PC-9 (cell line): ENCODE data around the gene ORC3. TPM values are rescaled to one million over a fixed set of nuclear protein-coding genes. Genes with fewer than 3 reads are reported as not detected.

Experiments used
- BruUV-seq: library from RNA; stranded (reverse); fragments of 400-500 nt; replicated peaks from 2 replicates; lab custom pipeline; 2021; lab: Mats Ljungman, UMichigan
- CTCF ChIA-PET: fragments of 300-600 bp; sonication (Branson Sonifier 250); formaldehyde crosslinking; loops from one replicate; lab custom pipeline; 2022; ENCODE audit warnings: antibody characterized with exemption; lab: Charles Lee
- POLR2A ChIA-PET: fragments of 300-600 bp; sonication (Branson Sonifier 250); formaldehyde crosslinking; loops from one replicate; lab custom pipeline; 2022; ENCODE audit warnings: antibody characterized with exemption; ENCODE audit not compliant: unreplicated experiment; lab: Charles Lee
- DNase-seq, 2 experiments: peaks; one replicate each; pipeline versions ENCODE4 v3.0.0 to v3.0.0-alpha.2; 2015 to 2022; ENCODE audit warnings: mixed read lengths in 1 of 2
- H2AFZ ChIP-seq: fragments of 200-600 bp; sonication (generic); 2 replicates; pipeline ENCODE4 v1.8.1; 2017; ENCODE audit warnings: antibody characterized with exemption
- H3F3A ChIP-seq: fragments of 200-600 bp; sonication (generic); 2 replicates; pipeline ENCODE4 v1.8.1; 2017; ENCODE audit warnings: antibody characterized with exemption, mild to moderate bottlenecking, low read depth; ENCODE audit not compliant: insufficient read depth
- H3K27ac ChIP-seq: fragments of 200-600 bp; sonication (generic); 2 replicates; pipeline ENCODE4 v1.6.1; 2016; ENCODE audit warnings: mixed run types
- H3K27me3 ChIP-seq: fragments of 200-600 bp; sonication (generic); 2 replicates; pipeline ENCODE4 v1.6.1; 2016; ENCODE audit warnings: low read depth, mixed run types; ENCODE audit not compliant: insufficient read depth
- H3K36me3 ChIP-seq: fragments of 200-600 bp; sonication (generic); 2 replicates; pipeline ENCODE4 v1.6.1; 2016; ENCODE audit warnings: low read depth, mixed run types
- H3K4me1 ChIP-seq: fragments of 200-600 bp; sonication (generic); replicated peaks from 2 replicates; pipeline ENCODE4 v1.6.1; 2016; ENCODE audit warnings: mixed run types; ENCODE audit not compliant: insufficient read depth
- H3K4me2 ChIP-seq: fragments of 200-600 bp; sonication (generic); 2 replicates; pipeline ENCODE4 v1.6.1; 2017; ENCODE audit warnings: mixed run types
- H3K4me3 ChIP-seq: fragments of 200-600 bp; sonication (generic); 2 replicates; pipeline ENCODE4 v1.6.1; 2016; ENCODE audit warnings: mixed run types
- H3K79me2 ChIP-seq: fragments of 200-600 bp; sonication (generic); 2 replicates; pipeline ENCODE4 v1.6.1; 2017; ENCODE audit warnings: low read depth, mixed run types
- H3K9me2 ChIP-seq: fragments of 200-600 bp; sonication (generic); 2 replicates; pipeline ENCODE4 v1.8.1; 2017; ENCODE audit warnings: mild to moderate bottlenecking; ENCODE audit not compliant: insufficient read depth
- H3K9me3 ChIP-seq: fragments of 200-600 bp; sonication (generic); 2 replicates; pipeline ENCODE4 v1.8.1; 2016; ENCODE audit warnings: low read depth; ENCODE audit not compliant: insufficient read depth
- H4K20me1 ChIP-seq: fragments of 200-600 bp; sonication (generic); 2 replicates; pipeline ENCODE4 v1.8.1; 2017; ENCODE audit not compliant: insufficient read depth
- EZH2 ChIP-seq: fragments of 200-600 bp; sonication (generic); IDR thresholded peaks from 2 replicates; pipeline ENCODE4 v1.8.0; 2017; ENCODE audit warnings: antibody characterized with exemption, low read depth
- intact Hi-C: fragments of 100-400 bp; cut with micrococcal nuclease; formaldehyde crosslinking; loops from one replicate; pipeline ENCODE4 v1.10.0; 2022; ENCODE audit not compliant: unreplicated experiment
- total RNA-seq: library from RNA; stranded (reverse); gene quantifications from 2 replicates; pipeline ENCODE4 v1.2.3, GENCODE V29; 2021
- TF ChIP-seq, protein P1 (sequence below): fragments of 200-600 bp; sonication (generic); conservative IDR thresholded peaks from 2 replicates; pipeline ENCODE4 v1.6.1; 2017; ENCODE audit warnings: mixed run types, antibody characterized with exemption, mild to moderate bottlenecking, moderate library complexity

The ORC3 gene
- total RNA-seq, 1 experiment from 2014 or later: 24.3 TPM

DNA sequence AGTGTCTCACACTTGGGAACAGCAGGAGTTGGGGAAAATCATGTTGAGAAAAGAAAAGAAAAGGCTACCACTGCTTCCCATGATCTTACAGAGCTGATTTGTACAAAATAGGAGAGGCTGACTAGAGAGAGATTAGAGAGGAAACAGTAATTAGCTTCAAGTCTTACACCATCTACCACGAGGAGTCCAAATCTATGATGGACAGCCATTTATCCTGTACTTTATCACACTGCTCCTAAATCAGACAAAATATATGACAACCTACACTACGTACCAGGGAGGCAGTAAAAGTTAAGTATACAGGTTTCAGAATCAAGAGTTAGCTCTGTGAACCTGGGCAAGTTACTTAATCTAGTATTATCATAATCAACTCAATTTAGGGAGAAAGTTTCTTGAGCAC is 38.1 kb upstream of the ORC3 start:
- CTCF ChIA-PET: no interaction called here
- no peak overlapping the region for H3K4me3 ChIP-seq
- DNase-seq: no peak
- no peak overlapping the region for H3K27ac ChIP-seq
- H3K4me2 ChIP-seq: no peak overlapping the region
- H3K79me2 ChIP-seq: no peaks in the 10 kb centered on the region
- no peaks in the 10 kb centered on the region for H3F3A ChIP-seq
- H3K27me3 ChIP-seq: no peaks in the 10 kb centered on the region
- no peaks in the 10 kb centered on the region for H3K9me3 ChIP-seq
- intact Hi-C loops: no loop called here
- peaks cover 4% of the 10 kb centered on the region for H3K36me3 ChIP-seq
- no peaks in the 10 kb centered on the region for H4K20me1 ChIP-seq
- TF ChIP-seq EZH2: no peak
- TF ChIP-seq, protein P1, sequence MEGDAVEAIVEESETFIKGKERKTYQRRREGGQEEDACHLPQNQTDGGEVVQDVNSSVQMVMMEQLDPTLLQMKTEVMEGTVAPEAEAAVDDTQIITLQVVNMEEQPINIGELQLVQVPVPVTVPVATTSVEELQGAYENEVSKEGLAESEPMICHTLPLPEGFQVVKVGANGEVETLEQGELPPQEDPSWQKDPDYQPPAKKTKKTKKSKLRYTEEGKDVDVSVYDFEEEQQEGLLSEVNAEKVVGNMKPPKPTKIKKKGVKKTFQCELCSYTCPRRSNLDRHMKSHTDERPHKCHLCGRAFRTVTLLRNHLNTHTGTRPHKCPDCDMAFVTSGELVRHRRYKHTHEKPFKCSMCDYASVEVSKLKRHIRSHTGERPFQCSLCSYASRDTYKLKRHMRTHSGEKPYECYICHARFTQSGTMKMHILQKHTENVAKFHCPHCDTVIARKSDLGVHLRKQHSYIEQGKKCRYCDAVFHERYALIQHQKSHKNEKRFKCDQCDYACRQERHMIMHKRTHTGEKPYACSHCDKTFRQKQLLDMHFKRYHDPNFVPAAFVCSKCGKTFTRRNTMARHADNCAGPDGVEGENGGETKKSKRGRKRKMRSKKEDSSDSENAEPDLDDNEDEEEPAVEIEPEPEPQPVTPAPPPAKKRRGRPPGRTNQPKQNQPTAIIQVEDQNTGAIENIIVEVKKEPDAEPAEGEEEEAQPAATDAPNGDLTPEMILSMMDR: no peak
- no peaks in the 10 kb centered on the region for H3K4me1 ChIP-seq
- POLR2A ChIA-PET: interaction anchor here (0.6 kb wide), 1 partner anchor 9 kb away, joined by 5 read pairs; no protein-coding TSS in a partner anchor
- BruUV-seq: no TSS peak
- H2AFZ ChIP-seq: no peak overlapping the region
- H3K9me2 ChIP-seq: no peaks in the 10 kb centered on the region

DNA sequence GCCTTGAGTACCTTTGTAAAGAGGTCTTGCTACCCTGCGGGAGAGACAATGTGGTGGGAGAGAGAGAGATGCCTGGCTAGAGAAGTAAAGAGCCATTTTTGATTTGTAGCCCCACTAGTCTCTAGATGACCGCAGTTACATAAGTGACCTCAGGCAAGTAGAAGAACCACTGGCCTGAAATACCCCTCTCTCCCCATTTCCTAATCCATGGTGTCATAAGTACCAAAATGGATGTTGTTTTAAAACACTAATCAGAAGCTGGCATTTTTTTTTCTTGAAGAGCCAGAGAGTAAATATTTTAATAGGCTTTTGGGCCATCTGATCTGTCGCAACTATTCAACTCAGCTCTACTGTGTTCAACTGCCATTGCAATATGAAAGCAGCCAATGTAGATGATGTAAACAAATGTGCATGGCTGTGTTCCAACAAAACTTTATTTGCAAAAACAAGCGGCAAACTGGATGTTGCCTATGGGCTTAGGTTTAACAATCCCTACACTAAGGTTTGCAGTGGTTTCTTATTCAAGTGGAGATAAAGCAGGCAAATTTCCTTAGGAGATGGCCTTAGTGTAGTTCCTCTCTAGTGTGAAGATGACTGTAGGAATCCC is 36.7 kb upstream of the ORC3 start:
- Histone ChIP-seq H3K4me1 (no peaks in the 10 kb centered on the region), H3K4me3 (no peak overlapping the region), H3K4me2 (no peak overlapping the region), H4K20me1 (no peaks in the 10 kb centered on the region), H3K79me2 (no peaks in the 10 kb centered on the region), H3K9me3 (no peaks in the 10 kb centered on the region), H3F3A (no peaks in the 10 kb centered on the region), H2AFZ (no peak overlapping the region), H3K27me3 (no peaks in the 10 kb centered on the region), H3K36me3 (peaks cover 4% of the 10 kb centered on the region), H3K27ac (no peak overlapping the region), H3K9me2 (no peaks in the 10 kb centered on the region)
- ChIA-PET CTCF (no interaction called here), POLR2A (interaction anchor here (0.6 kb wide), 1 partner anchor 42 kb away, joined by 3 read pairs; no protein-coding TSS in a partner anchor)
- BruUV-seq: no TSS peak
- intact Hi-C loops: no loop called here
- TF ChIP-seq, protein P1: no peak
- no peak for TF ChIP-seq EZH2
- no peak for DNase-seq

DNA sequence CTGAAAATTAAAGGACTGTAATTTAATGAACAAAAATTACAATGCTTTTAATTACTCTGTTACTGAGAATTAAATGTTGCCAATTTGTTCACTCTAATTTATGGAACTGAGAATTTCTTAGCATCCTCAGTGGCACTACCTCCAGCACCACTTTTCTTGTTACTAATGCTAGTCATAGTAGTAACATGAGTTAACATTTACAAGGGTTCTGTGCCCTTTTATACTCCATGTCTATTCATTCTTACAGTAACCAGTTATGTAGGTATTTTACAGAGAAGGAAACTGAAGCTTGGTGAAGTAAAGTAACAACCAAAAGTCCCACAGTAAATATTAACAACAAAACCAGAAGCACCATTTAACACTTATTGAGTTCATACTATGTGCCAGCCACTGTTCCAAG is 34.4 kb upstream of the ORC3 start:
- Histone ChIP-seq H3K9me3 (no peaks in the 10 kb centered on the region), H3K36me3 (no peaks in the 10 kb centered on the region; the same call in 1 of the 2 replicates), H3K79me2 (no peaks in the 10 kb centered on the region), H2AFZ (no peak overlapping the region), H3K27me3 (no peaks in the 10 kb centered on the region), H3K4me3 (no peak overlapping the region), H4K20me1 (no peaks in the 10 kb centered on the region; the same call in 1 of the 2 replicates), H3K27ac (no peak overlapping the region), H3K9me2 (no peaks in the 10 kb centered on the region), H3F3A (no peaks in the 10 kb centered on the region), H3K4me2 (no peak overlapping the region), H3K4me1 (no peaks in the 10 kb centered on the region)
- ChIA-PET POLR2A (no interaction called here), CTCF (no interaction called here)
- no TSS peak for BruUV-seq
- intact Hi-C loops: no loop called here
- DNase-seq: no peak
- TF ChIP-seq, protein P1: no peak
- TF ChIP-seq EZH2: no peak
